ENCODE results near the gene ST14. TPM values are rescaled to one million over a fixed set of nuclear protein-coding genes. Genes with fewer than 3 reads are reported as not detected.
A peak's percentile ranks its signal among the peaks of the same experiment; 100 is the strongest.

ST14 gene
- total and polyA plus RNA-seq, 10 of the 15 experiments (the other 5 are each of a cell fraction or from before 2014, with no cell fraction given): 0.02 to 3.9 (median 0.73) TPM; not detected in 2

DNA sequence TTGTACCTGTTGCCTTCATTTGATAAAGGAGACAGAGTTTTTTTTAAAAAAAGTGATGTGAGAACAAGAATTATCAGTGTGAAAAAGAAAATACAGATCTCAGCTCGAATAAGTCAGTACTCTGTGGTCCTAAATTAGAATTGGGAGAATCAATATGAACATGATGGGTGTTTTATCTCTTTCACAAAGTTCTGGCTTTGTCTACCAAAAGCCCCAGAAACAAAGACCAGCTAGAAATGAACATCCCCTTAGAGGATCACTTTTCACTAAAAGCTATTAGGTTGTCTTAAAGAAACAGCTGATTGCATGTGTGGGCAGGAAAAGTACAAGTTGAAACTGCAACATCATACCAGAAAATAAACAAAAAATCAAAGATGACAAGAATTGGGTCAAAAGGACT, 8.4 kb upstream of the ST14 start:
- H3K27me3 ChIP-seq (replicated peaks in 1 of 2; ENCODE audit: control insufficient read depth in 2 of 2, insufficient read depth in 2 of 2, low read length in 1 of 2): no peaks in the 10 kb centered on the region; a peak in 1 of 4 replicates
- FAIRE-seq (no peak), DNase-seq (ENCODE audit: low read depth, low spot score) (no peak), ATAC-seq (peak; percentile 59)
- 0% methylated on average over 1 of the region's 1 CpG for WGBS (ENCODE audit: insufficient coverage, insufficient replicate concordance, low lambda C conversion rate, missing lambda C conversion rate)
- peak overlapping the region; percentile 21 for H3K4me2 ChIP-seq (ENCODE audit: control insufficient read depth, insufficient read depth)
- no peaks in the 10 kb centered on the region; the same call in 1 of the 2 replicates for H4K20me1 ChIP-seq (ENCODE audit: control insufficient read depth, insufficient read depth)
- peaks cover 59% of the 10 kb centered on the region for H3K4me1 ChIP-seq (ENCODE audit: control insufficient read depth, insufficient read depth, low read length)
- H3K4me3 ChIP-seq: no peak overlapping the region
- in situ Hi-C loops (cut with MboI) (no loop called here), intact Hi-C loops (cut with micrococcal nuclease; ENCODE audit: unreplicated experiment) (no loop called here)
- peak overlapping the region; percentile 1; the same call in 1 of the 2 replicates for H3K9ac ChIP-seq (ENCODE audit: control insufficient read depth, insufficient read depth, low read length)
- RAD21 ChIA-PET (ENCODE audit: unreplicated experiment): interaction anchor here (0.6 to 3.1 kb wide), 12 partner anchors 11 to 682 kb away, joined by 3 to 22 read pairs (median 4); no protein-coding TSS in a partner anchor
- no peaks in the 10 kb centered on the region for H3K36me3 ChIP-seq (ENCODE audit: control insufficient read depth in 2 of 2, insufficient read depth in 2 of 2, low read length in 1 of 2)
- H3K9me3 ChIP-seq (replicated peaks; ENCODE audit: control insufficient read depth, insufficient read depth, low read length): no peaks in the 10 kb centered on the region; the same call in 2 of the 3 replicates
- no TSS peak for BruUV-seq (replicated peaks)
- no peaks in the 10 kb centered on the region for H3K79me2 ChIP-seq (ENCODE audit: control insufficient read depth, insufficient read depth, low read length)
- SMC1A ChIA-PET (ENCODE audit: uncharacterized antibody, unreplicated experiment): interaction anchor here (0.7 to 4.5 kb wide), 15 partner anchors 9 to 228 kb away, joined by 3 to 37 read pairs (median 4); partner anchors contain the start of gene ST14
- CTCF ChIA-PET: interaction anchor here (0.7 to 3.3 kb wide), 10 partner anchors 9 to 227 kb away, joined by 3 to 25 read pairs (median 4); partner anchors contain the start of gene ST14
- no peak overlapping the region for H2AFZ ChIP-seq (ENCODE audit: control insufficient read depth, low read depth, low read length)
- POLR2A ChIA-PET: interaction anchor here (1.0 to 1.6 kb wide), 4 partner anchors 9 to 150 kb away, joined by 3 to 7 read pairs (median 4); no protein-coding TSS in a partner anchor
- H3K27ac ChIP-seq (ENCODE audit: control insufficient read depth, insufficient read depth): peak overlapping the region; percentile 76
- TF ChIP-seq TCF3 (IDR thresholded peaks at IDR 0.05; ENCODE audit: borderline replicate concordance, insufficient read depth, low read depth, low read length) (no peak), SREBF2 (IDR thresholded peaks at IDR 0.05; ENCODE audit: low read length) (no peak), SMARCA5 (IDR thresholded peaks at IDR 0.05) (no peak), ESRRA (IDR thresholded peaks at IDR 0.05; ENCODE audit: low read length) (no peak), RB1 (IDR thresholded peaks at IDR 0.05; ENCODE audit: borderline replicate concordance) (no peak), ZNF207 (IDR thresholded peaks at IDR 0.05; ENCODE audit: borderline replicate concordance) (no peak), GATAD2B (conservative IDR thresholded peaks at IDR 0.05; ENCODE audit: low read depth) (no peak), ZNF384 (IDR thresholded peaks at IDR 0.05; ENCODE audit: borderline replicate concordance, low read depth, low read length) (peak; percentile 43; the same call in 1 of the 2 replicates), IKZF2 (IDR thresholded peaks at IDR 0.05) (peak in 1 of 2 experiments; percentile 5; a peak in 1 of 4 replicates), MEF2B (IDR thresholded peaks at IDR 0.05; ENCODE audit: partially characterized antibody, poor library complexity, severe bottlenecking) (peak; percentile 17), USF2 (IDR thresholded peaks at IDR 0.05; ENCODE audit: borderline replicate concordance, low read depth, low read length) (no peak), NFYB (IDR thresholded peaks at IDR 0.05; ENCODE audit: insufficient read depth, low read depth, low read length) (no peak), CREM (IDR thresholded peaks at IDR 0.05; ENCODE audit: low read depth) (no peak), TARDBP (IDR thresholded peaks at IDR 0.05; ENCODE audit: borderline replicate concordance) (no peak), BMI1 (IDR thresholded peaks at IDR 0.05; ENCODE audit: borderline replicate concordance) (no peak), SKIL (IDR thresholded peaks at IDR 0.05; ENCODE audit: low read depth, poor library complexity, severe bottlenecking) (peak; percentile 66)
- TF ChIP-seq, protein P1, sequence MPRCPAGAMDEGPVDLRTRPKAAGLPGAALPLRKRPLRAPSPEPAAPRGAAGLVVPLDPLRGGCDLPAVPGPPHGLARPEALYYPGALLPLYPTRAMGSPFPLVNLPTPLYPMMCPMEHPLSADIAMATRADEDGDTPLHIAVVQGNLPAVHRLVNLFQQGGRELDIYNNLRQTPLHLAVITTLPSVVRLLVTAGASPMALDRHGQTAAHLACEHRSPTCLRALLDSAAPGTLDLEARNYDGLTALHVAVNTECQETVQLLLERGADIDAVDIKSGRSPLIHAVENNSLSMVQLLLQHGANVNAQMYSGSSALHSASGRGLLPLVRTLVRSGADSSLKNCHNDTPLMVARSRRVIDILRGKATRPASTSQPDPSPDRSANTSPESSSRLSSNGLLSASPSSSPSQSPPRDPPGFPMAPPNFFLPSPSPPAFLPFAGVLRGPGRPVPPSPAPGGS (IDR thresholded peaks at IDR 0.05; ENCODE audit: borderline replicate concordance, insufficient read depth, low read depth, low read length, poor library complexity, severe bottlenecking): no peak
- TF ChIP-seq, protein P2, sequence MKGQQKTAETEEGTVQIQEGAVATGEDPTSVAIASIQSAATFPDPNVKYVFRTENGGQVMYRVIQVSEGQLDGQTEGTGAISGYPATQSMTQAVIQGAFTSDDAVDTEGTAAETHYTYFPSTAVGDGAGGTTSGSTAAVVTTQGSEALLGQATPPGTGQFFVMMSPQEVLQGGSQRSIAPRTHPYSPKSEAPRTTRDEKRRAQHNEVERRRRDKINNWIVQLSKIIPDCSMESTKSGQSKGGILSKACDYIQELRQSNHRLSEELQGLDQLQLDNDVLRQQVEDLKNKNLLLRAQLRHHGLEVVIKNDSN (IDR thresholded peaks at IDR 0.05; ENCODE audit: borderline replicate concordance, extremely low read length, insufficient read depth, low read depth, low read length): no peak

Data from GM12878 (cell line).